HCT116 (cell line): Measurements from ENCODE around the gene CCDC182. TPM values are rescaled to one million over a fixed set of nuclear protein-coding genes. Genes with fewer than 3 reads are reported as not detected.

Experiments used
- ATAC-seq: fragments of 200-7000 bp; cut with Tn5 transposase; 2 replicates; pipeline ENCODE4 v1.9.1; 2020; ENCODE audit warnings: mild to moderate bottlenecking, moderate library complexity
- BruUV-seq: library from RNA; stranded (reverse); fragments of 400-500 nt; replicated peaks from 2 replicates; lab custom pipeline; 2021; lab: Mats Ljungman, UMichigan
- CTCF ChIA-PET: fragments of 300-600 bp; sonication (Branson Sonifier 250); formaldehyde crosslinking; loops from one replicate; lab custom pipeline; 2021; ENCODE audit warnings: antibody characterized with exemption; lab: Charles Lee
- POLR2A ChIA-PET: fragments of 300-600, 350-600 bp; sonication (Branson Sonifier 250); formaldehyde crosslinking; loops from one replicate; lab custom pipeline; 2021; ENCODE audit warnings: antibody characterized with exemption; lab: Charles Lee
- RAD21 ChIA-PET, 2 experiments: fragments of 300-600 bp; sonication (Branson Sonifier 250); formaldehyde crosslinking; loops; one replicate each; lab custom pipeline; 2023; ENCODE audit warnings: low total read pairs in 2 of 2; ENCODE audit not compliant: uncharacterized antibody in 2 of 2, unreplicated experiment in 2 of 2, low non-redundant PET in 1 of 2; lab: Charles Lee
- DNase-seq: peaks from one replicate; pipeline ENCODE4 v3.0.0-alpha.2; 2010; ENCODE audit warnings: low read depth, low spot score
- H2AFZ ChIP-seq: fragments of 200-600 bp; shearing (Covaris generic), sonication (generic); 2 replicates; pipeline ENCODE4 v1.6.1; 2017; ENCODE audit warnings: low read depth, mixed run types, mixed read lengths, antibody characterized with exemption, low read length; ENCODE audit not compliant: poor library complexity, severe bottlenecking
- H3K27ac ChIP-seq: 2 replicates; pipeline ENCODE4 v1.5.1; 2012; ENCODE audit warnings: low read depth, low read length
- H3K27me3 ChIP-seq: fragments of 200-600 bp; sonication (generic); 2 replicates; pipeline ENCODE4 v1.6.1; 2016; ENCODE audit warnings: mixed run types, low read length, mixed read lengths; ENCODE audit not compliant: insufficient read depth
- H3K36me3 ChIP-seq, 2 experiments: fragments of 200-500 bp in 1 of 2; fragments of 200-600 bp in 1 of 2; sonication (Bioruptor generic) in 1 of 2; sonication (generic) in 1 of 2; 2 replicates each; pipeline versions ENCODE4 v1.5.1 to v1.6.1; 2014 to 2016; ENCODE audit warnings: low read length in 2 of 2, inconsistent platforms in 1 of 2, mixed read lengths in 1 of 2, mixed run types in 1 of 2; ENCODE audit not compliant: insufficient read depth in 2 of 2, control insufficient read depth in 1 of 2
- H3K4me1 ChIP-seq, 2 experiments: fragments of 200-600 bp in 1 of 2; sonication (generic) in 1 of 2; 2 replicates each; pipeline versions ENCODE4 v1.5.1 to v1.6.1; 2012 to 2017; ENCODE audit warnings: low read length in 2 of 2, inconsistent platforms in 1 of 2, mild to moderate bottlenecking in 1 of 2, mixed read lengths in 1 of 2, mixed run types in 1 of 2, moderate library complexity in 1 of 2; ENCODE audit not compliant: insufficient read depth in 2 of 2, control insufficient read depth in 1 of 2
- H3K4me2 ChIP-seq: fragments of 200-600 bp; sonication (generic); 2 replicates; pipeline ENCODE4 v1.6.1; 2017; ENCODE audit warnings: mixed run types, low read length, mixed read lengths
- H3K4me3 ChIP-seq, 2 experiments: fragments of 200-600 bp in 1 of 2; sonication (generic) in 1 of 2; replicated peaks in 1 of 2; 2 replicates each; pipeline ENCODE4 v1.5.1; 2011 to 2016; ENCODE audit warnings: low read length in 2 of 2, control low read depth in 1 of 2, low read depth in 1 of 2, mild to moderate bottlenecking in 1 of 2, mixed read lengths in 1 of 2, mixed run types in 1 of 2
- H3K79me2 ChIP-seq: fragments of 200-600 bp; sonication (generic); 2 replicates; pipeline ENCODE4 v1.6.1; 2017; ENCODE audit warnings: mild to moderate bottlenecking, mixed run types, low read length, moderate library complexity, mixed read lengths; ENCODE audit not compliant: insufficient read depth
- H3K9ac ChIP-seq: fragments of 200-600 bp; sonication (generic); 2 replicates; pipeline ENCODE4 v1.6.1; 2016; ENCODE audit warnings: low read length, mixed read lengths
- H3K9me2 ChIP-seq: fragments of 200-600 bp; sonication (generic), shearing (Covaris generic); 2 replicates; pipeline ENCODE4 v1.6.1; 2017; ENCODE audit warnings: mixed run types, mild to moderate bottlenecking, moderate library complexity; ENCODE audit not compliant: insufficient read depth
- H3K9me3 ChIP-seq, 2 experiments: fragments of 200-500 bp in 1 of 2; fragments of 200-600 bp in 1 of 2; sonication (Bioruptor generic) in 1 of 2; sonication (generic) in 1 of 2; 2 replicates each; pipeline ENCODE4 v1.6.1; 2014 to 2017; ENCODE audit warnings: low read length in 2 of 2, mixed read lengths in 2 of 2, inconsistent platforms in 1 of 2, low read depth in 1 of 2, mild to moderate bottlenecking in 1 of 2, mixed run types in 1 of 2, moderate library complexity in 1 of 2; ENCODE audit not compliant: control insufficient read depth in 1 of 2, insufficient read depth in 1 of 2
- H4K20me1 ChIP-seq: fragments of 200-600 bp; sonication (generic), shearing (Covaris generic); 2 replicates; pipeline ENCODE4 v1.6.1; 2017; ENCODE audit warnings: mixed run types, mild to moderate bottlenecking, moderate library complexity; ENCODE audit not compliant: insufficient read depth
- CBX3 ChIP-seq: IDR thresholded peaks from 2 replicates; pipeline ENCODE4 v1.6.1; 2012; ENCODE audit warnings: low read depth
- CEBPB ChIP-seq: IDR thresholded peaks from 2 replicates; pipeline ENCODE4 v1.6.1; 2012; ENCODE audit warnings: low read depth
- CTCF ChIP-seq, 3 experiments: fragments of 200-600 bp in 1 of 3; sonication (generic) in 1 of 3; IDR thresholded peaks in 2 of 3; conservative IDR thresholded peaks in 1 of 3; 2 replicates each; pipeline ENCODE4 v1.5.1; 2012 to 2017; ENCODE audit warnings: low read depth in 2 of 3, low read length in 2 of 3, antibody characterized with exemption in 1 of 3, borderline replicate concordance in 1 of 3, control low read depth in 1 of 3, mild to moderate bottlenecking in 1 of 3, mixed read lengths in 1 of 3, mixed run types in 1 of 3, moderate library complexity in 1 of 3; ENCODE audit not compliant: insufficient read depth in 1 of 3
- EGR1 ChIP-seq: IDR thresholded peaks from 2 replicates; pipeline ENCODE4 v1.6.1; 2012; ENCODE audit warnings: low read depth
- ELF1 ChIP-seq: IDR thresholded peaks from 2 replicates; pipeline ENCODE4 v1.6.1; 2012; ENCODE audit warnings: low read depth, borderline replicate concordance
- EZH2phosphoT487 ChIP-seq: fragments of 200-600 bp; IDR thresholded peaks from 2 replicates; pipeline ENCODE4 v1.6.1; 2018; ENCODE audit warnings: antibody characterized with exemption, borderline replicate concordance
- FOSL1 ChIP-seq: IDR thresholded peaks from 2 replicates; pipeline ENCODE4 v1.6.1; 2012; ENCODE audit warnings: low read depth
- JUND ChIP-seq: IDR thresholded peaks from 2 replicates; pipeline ENCODE4 v1.6.1; 2012
- MAX ChIP-seq: IDR thresholded peaks from 2 replicates; pipeline ENCODE4 v1.6.1; 2012
- POLR2A ChIP-seq: IDR thresholded peaks from 2 replicates; pipeline ENCODE4 v1.7.0; 2011; ENCODE audit warnings: borderline replicate concordance; ENCODE audit not compliant: insufficient read depth, insufficient read length; ENCODE audit errors: extremely low read depth
- RAD21 ChIP-seq: IDR thresholded peaks from 2 replicates; pipeline ENCODE4 v1.6.1; 2012; ENCODE audit warnings: low read depth, mild to moderate bottlenecking
- REST ChIP-seq: IDR thresholded peaks from 2 replicates; pipeline ENCODE4 v1.6.1; 2012; ENCODE audit warnings: low read depth
- SIN3A ChIP-seq: IDR thresholded peaks from 2 replicates; pipeline ENCODE4 v1.6.1; 2012; ENCODE audit warnings: low read depth
- SP1 ChIP-seq: IDR thresholded peaks from 2 replicates; pipeline ENCODE4 v1.6.1; 2012; ENCODE audit warnings: low read depth
- SRF ChIP-seq: IDR thresholded peaks from 2 replicates; pipeline ENCODE4 v1.6.1; 2012; ENCODE audit warnings: low read depth
- TCF7L2 ChIP-seq: IDR thresholded peaks from 2 replicates; pipeline ENCODE4 v1.7.0; 2011; ENCODE audit warnings: borderline replicate concordance, inconsistent platforms; ENCODE audit not compliant: insufficient read depth, insufficient read length; ENCODE audit errors: extremely low read depth
- intact Hi-C: fragments of 100-400 bp; cut with micrococcal nuclease; formaldehyde crosslinking; loops from 2 replicates; pipeline ENCODE4 v1.10.0; 2022
- total RNA-seq: library from RNA; stranded (reverse); gene quantifications from one replicate; pipeline ENCODE4 v1.2.1, GENCODE V29; 2021; ENCODE audit not compliant: unreplicated experiment

Gene CCDC182
- total RNA-seq, 1 experiment from 2014 or later = not detected

- Histone ChIP-seq H3K9me3 (no peaks in the 10 kb centered on the region), H3K9me2 (no peaks in the 10 kb centered on the region), H3K36me3 (no peaks in the 10 kb centered on the region), H3K27ac (no peak overlapping the region), H3K9ac (no peak overlapping the region), H4K20me1 (no peaks in the 10 kb centered on the region), H3K4me3 (no peak overlapping the region), H3K4me2 (no peak overlapping the region), H2AFZ (no peak overlapping the region), H3K79me2 (no peaks in the 10 kb centered on the region), H3K27me3 (0 out of 2 replicates have a peak, but pooled peaks cover 4% of the 10 kb centered on the region), H3K4me1 (no peaks in the 10 kb centered on the region)
- intact Hi-C loops = no loop called here
- DNase-seq (no peak), ATAC-seq (no peak)
- ChIA-PET RAD21 (no interaction called here), POLR2A (no interaction called here), CTCF (interaction anchor here (1.2 kb wide), 1 partner anchor 13 kb away, joined by 3 read pairs; no protein-coding TSS in a partner anchor)
- no TSS peak for BruUV-seq
- TF ChIP-seq EGR1 (no peak), SIN3A (no peak), SRF (no peak), POLR2A (no peak), REST (no peak), MAX (no peak), SP1 (no peak), FOSL1 (no peak), CBX3 (no peak), TCF7L2 (no peak), JUND (no peak), EZH2phosphoT487 (no peak), RAD21 (no peak), ELF1 (no peak), CEBPB (no peak), CTCF (IDR thresholded peaks at IDR 0.05 in 2 of 3, conservative IDR thresholded peaks at IDR 0.05 in 1 of 3; ENCODE audit: borderline replicate concordance in 1 of 3, insufficient read depth in 1 of 3, low read depth in 2 of 3, low read length in 2 of 3) (no peak)
Observed at GRCh38 chr17:57726838-57727237, 18.3 kb downstream of the CCDC182 start.
